Activated T-cell treated with anti-CD3 and anti-CD28 coated beads for 1 hour (primary cell): Measurements from ENCODE around the gene KLHL13.
"Not testable (repeated sequence)": the region's sequence is repeated elsewhere in the genome, so short reads cannot be mapped to it uniquely, and the experiment has no call there.

Source experiments
- DNase-seq: peaks from one replicate; pipeline ENCODE4 v3.0.0-alpha.2; 2020; ENCODE audit warnings: low read depth

KLHL13 gene

DNA sequence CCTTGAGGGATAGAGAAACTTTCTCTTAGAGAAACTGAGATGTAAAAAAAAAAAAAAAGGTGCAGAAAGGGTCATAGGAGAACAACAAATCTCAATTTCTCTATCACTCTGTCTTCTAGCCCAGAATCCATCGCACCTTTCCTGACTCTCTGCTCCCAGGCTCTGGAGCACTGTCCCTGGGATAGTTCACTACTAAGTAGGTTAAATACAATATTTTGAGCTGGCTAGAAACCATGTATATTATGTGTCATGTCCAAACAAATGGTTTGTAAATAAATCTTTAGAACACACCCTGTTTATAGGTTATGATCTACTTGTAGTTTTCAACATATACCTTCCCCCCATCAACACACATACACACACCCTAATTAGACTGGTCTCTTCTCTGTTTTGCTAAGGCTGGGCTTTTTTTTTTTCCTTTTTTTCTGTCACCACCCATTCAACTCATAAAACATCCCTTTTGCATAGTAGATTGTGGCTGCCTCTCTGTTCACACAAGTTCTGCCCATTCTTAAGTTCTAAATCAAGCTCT is 124.4 kb downstream of the KLHL13 start:
- no peak for DNase-seq

DNA sequence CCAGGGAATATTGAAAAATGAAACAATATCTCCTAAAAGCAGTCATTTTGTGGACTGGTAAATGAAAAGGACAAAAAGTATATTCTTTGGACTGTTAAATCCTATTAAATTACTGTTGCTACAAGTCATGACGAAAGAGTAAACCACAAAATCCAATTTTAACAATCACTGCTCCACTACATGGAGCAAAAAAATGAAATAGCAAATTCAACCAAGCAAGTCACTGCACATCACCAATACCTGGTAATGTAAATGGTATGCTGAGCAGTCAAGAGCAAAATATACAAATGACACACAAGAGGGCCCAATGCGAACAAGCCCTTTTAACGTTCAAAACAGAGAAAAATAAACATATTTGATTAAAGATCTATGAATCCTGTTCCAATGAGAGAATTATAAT is 126.2 kb downstream of the KLHL13 start:
- DNase-seq: no peak

DNA sequence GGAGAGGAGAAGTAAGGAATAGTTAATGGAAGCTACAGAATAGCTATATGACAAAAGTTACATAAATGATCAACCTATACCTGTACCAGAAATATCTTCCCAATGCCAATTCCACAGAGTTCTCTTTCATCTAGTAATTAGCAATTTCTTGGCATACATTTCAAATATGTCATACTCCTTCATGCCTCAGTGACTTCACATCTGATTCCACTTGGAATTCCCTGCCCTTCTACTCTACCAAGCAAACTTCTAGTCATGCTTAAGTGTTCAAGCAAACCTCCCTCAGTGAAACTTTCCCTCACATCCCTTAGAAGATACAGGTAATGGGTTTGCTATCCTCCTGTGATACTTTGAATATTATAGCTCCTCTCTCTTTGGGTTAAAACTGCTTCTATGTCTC is 127.1 kb downstream of the KLHL13 start:
- no peak for DNase-seq

DNA sequence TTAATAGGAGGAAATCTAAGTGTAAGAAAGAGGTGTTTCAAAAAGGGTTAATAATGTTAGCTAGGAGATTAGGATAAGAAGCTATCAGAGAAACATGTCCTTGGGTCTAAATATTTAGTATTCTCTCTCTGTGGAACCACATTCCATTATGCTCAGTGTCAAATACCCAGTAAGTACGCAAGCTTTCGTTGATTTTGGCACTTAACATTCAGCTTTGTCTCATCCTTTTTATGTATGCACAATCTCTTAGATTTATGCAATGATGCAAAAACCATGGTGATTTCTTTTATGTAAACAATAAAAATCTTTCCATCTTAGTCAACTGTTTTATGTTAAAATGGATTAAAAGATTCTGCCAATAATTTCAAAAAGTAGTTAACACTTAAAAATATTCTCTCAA is 129.2 kb downstream of the KLHL13 start:
- no peak for DNase-seq

DNA sequence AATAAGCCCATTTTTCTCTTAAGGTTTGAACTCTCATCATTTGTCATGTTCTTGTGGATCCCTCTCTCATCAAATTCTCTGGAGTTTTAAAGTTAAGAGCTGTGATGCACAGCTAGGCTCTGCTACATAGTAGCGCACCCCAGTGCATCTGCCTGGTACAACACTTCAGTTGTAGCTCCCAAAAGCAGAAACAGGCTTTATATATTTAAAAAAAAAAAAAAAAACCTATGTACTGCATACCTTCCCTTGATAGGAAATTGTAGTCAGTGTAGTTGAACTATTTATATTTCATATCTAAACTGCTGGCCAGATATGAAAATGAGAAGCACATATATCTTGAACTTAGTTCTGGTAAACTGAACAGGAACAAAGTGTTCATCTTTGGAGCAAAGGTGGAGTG is 131.4 kb downstream of the KLHL13 start:
- DNase-seq: no peak

DNA sequence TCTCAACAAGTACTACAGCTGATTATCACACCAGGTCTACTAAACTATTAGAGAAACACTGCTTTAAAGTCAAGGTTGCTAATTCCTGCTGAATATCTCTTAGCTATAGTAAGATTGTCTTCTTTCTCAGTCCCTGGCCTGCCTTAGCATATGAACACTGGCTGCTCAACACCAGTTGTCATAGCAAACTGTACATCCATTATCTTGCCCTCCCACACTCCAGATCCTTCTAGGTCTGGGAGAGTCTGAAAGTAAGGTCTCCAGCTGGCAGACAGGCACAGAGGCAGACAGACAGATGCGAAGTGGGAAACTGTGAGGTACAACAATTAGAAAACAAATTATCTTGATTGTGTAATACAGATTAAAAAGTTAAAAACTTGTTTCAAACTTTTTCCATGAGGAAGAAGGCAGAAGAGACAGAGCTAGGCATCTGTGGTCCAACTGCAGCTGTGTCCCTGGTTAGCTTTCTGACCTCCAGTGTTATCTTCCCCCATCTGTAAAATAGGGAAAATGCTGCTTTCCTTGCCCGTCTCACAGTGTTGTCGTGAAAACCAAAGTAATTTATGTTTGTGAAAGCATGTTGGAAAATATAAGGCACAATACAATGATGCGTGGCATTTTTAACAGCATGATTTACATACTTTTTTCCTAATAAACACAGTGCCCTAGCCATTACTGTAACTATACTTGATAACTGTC is 133.8 kb downstream of the KLHL13 start:
- DNase-seq: no peak

DNA sequence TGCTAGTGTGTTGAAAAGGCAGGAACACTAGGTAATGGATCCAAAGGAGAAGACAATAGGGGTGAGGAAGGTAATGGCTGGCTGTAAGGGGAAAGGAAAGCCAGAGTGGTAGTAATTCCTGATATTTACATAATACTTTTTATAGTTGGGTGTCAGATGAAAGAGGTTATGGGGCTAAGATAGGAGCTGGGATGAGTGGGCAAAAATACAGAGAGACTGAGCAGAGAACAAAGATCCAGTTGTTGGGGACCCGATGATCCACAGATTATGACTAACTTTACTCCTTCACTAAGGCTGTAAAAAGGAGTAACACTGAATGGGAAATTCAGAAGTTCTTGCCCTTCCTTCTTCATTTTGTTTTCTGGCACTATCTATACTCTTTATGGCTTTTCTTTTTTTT is 138.2 kb downstream of the KLHL13 start:
- no peak for DNase-seq

DNA sequence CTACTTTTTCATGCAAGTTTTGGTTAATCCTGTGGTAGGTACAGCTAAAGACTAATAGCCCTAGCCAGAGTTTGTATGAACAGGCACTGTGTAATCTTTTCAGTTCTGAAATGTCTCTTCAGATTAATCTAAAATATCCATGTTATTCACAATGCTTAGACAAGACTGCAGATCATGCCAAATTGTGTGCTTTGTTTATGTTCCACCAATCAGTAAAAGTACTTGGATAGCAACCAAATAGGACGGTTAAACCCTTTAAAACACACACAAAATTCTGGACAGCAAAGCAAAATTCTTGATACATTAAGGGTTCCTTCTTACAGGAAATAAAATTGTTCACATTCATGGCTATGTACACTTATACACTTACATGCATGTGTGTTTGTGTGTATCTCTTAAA is 139.1 kb downstream of the KLHL13 start:
- DNase-seq: no peak

DNA sequence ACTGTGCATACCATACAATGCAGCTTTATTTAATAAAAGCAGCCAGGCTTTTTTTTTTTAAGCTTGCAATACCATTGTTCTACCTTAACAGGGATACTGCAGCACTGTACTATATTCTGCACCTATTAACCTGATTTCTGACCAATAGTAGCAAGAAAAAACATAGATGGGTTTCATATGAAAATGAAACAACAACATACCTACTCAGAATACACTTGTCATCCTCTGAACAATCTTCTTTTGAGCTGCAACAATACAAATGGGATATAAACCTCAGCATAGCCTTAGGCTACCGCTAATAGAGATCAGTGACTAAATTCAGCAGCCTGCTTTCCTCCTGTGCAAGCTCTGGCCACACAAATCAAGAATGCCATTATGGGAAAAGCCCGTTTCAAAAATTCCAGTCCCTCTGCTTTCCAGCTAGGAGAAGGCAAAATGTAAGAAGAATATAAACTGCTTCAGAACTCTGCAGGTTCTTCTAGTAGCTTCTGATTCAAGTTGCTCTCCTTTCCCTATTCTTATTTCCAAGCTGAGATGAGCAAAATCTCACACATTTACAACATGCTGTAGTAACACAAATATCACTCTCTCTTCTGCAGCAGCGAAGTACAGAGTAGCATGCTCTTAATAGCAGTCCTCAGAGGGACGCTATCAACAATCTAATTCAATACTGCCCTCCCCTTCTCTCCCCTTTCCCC is 143.4 kb downstream of the KLHL13 start:
- no peak for DNase-seq

DNA sequence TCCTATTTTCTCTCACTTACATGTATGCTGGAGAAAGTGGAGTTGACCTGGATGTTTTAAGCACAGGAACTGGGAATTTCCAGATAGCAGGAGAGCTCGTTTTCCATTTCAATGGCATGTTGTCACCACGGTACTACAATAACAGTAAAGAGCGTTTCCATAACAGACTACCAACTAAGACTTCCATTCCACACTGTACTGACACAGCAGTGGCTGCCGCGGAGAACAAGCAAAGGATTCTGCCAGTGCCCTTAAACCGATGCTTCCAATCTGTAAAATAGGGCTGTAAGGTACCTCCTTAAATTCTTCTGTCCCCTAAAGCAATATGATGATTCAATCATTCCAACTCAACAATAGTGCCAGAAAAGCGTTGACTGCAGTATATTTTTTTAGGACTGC is 143.9 kb downstream of the KLHL13 start:
- DNase-seq: no peak

DNA sequence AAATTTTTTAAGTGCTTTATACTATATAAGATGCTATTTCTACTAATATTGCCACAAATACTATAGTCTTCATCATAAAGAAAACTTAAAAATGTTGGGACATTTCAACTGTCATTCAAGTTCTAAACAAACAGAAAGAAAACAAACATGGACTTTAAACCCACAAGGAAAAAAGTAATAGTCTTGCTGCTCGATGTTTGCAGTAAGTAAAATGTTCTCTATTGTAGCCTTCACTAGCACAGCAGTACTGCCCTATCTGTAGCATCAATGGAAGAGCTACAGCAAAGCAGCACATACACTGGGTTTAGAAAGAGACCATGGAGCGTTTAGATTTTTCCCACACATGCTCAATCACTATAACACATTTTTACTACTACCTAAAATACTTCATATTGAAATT is 146.8 kb downstream of the KLHL13 start:
- DNase-seq: no peak

DNA sequence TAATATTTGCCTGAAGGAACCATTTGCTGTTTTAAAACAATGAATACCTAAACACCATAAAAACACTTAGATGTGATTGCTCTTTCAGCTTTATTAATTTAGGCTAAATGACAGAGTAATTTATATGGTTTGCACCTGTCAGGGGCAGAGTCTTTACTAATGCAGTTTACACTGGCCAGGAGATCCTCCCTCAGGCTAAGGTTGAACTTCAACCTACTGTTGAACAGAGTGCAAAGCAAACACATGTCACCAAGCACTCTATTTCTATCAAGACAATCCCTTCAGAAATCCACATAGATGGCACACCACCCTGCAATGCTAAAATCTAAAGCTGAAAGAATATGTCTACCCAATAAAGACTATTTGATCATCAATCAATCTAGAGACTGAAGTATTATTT is 147.3 kb downstream of the KLHL13 start:
- no peak for DNase-seq

DNA sequence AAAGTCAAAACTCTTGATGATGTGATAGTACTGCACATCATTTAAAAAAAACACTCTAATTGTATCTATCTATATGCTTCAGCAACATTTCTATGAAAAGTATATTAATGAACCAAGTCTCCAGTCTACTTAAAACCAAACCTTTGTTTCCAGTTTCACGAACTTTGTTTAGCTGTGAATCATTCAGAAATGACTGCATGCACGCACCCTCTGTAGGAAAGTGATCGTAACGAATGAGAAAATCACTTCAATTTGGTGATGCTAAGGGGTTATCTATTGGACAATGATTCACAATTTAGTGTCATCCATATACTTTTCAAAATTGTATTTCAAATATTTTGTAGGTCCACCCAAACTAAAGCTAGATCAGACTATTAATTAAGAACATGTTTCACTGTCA is 157.6 kb downstream of the KLHL13 start:
- DNase-seq: no peak

DNA sequence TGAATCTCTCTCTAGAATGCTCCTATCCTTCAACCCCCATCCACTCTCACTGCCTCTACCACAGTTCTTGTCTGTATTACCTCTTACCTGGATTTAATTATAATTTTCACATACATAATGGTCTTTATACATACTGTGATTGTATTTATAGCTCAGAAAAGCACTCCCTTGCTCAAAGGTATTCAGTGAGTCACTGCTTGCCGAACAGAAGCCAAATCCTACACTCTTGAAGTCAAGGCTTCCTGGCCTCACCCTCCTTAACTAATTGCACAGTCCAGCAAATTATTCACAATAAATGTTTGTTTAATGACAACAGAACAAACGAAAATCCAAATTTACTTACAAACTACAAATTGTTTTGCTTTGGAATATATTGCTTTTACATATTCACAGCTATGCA is 159.5 kb downstream of the KLHL13 start:
- DNase-seq: no peak

DNA sequence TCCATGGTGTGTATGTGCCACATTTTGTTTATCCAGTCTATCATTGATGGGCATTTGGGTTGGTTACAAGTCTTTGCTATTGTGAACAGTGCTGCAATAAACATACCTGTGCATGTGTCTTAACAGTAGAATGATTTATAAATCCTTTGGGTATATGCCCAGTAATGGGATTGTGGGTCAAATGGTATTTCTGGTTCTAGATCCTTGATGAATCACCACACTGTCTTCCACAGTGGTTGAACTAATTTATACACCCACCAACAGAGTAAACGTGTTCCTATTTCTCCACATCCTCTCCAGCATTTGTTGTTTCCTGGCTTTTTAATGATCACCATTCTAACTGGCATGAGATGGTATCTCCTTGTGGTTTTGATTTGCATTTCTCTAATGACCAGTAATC is 177.3 kb downstream of the KLHL13 start:
- DNase-seq: not testable (repeated sequence)

DNA sequence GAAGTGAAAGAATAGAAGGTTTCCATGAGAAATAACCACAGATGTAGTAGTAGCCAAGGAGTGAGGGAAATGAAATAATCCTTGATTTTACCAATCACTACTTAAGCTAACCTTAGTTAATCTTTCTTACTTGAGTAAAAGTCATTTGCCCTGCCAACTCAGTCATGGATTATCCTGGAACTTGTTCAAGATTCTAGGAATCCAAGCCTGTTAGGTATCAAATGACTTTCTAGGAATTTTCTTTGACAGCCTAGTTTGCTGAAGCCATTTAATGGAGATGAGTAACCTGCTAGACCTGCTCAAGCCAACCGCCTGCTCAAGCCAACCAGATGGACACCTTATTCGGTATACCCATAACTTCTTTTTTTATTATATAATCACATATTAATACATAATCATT is 180.5 kb downstream of the KLHL13 start:
- no peak for DNase-seq

DNA sequence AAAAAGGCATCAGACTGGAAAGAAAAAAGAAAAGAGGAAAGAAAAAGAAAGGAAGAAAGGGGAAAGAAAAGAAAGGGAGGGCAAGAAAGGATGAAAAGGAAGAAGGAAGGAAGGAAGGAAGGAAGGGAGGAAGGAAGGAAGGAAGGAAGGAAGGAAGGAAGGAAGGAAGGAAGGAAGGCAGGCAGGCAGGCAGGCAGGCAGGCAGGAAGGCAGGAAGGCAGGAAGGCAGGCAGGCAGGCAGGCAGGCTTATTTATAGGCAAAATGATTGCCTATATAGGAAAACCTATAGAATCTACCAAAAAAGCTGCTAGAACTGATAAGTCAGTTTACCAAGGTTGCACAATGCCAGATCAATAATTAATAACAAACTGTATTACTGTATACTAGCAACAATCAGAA is 186.5 kb downstream of the KLHL13 start:
- not testable (repeated sequence) for DNase-seq

DNA sequence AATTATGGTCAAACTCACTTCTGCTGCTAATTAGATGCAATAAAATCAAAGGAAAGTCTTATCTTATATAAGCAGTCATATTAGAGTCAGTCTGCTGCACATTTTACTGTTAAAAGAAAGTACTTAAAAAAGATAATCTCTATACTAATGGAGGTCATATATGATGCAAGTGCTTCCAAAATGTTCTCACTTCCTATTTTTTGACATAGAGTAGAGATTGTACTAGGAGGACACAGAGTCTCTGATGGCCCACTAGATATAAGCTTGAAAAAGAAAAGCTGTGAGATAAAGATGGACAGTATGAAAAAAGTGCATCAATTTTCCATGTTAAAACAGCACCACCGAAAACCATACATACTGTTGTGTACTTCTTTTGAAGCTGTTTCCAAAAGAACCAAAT is 196.9 kb downstream of the KLHL13 start:
- no peak for DNase-seq

DNA sequence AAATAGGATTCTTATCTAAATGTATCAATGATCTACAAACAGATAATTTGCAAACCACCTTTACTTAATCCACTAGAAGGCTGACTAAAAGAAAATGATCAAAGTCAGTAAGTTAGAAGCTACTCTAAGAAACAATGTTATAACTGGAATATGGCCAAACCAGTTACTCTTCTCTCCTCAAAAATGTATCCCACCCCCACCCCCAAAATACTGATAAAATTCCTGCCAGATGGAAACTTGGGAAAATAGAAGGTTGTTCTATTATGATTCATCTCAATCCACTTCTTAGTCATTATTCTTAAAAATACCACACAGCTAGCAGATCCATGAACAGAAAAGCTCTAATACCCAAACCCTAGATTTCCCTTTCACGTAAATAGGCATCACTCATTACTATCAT is 206.4 kb downstream of the KLHL13 start:
- no peak for DNase-seq

DNA sequence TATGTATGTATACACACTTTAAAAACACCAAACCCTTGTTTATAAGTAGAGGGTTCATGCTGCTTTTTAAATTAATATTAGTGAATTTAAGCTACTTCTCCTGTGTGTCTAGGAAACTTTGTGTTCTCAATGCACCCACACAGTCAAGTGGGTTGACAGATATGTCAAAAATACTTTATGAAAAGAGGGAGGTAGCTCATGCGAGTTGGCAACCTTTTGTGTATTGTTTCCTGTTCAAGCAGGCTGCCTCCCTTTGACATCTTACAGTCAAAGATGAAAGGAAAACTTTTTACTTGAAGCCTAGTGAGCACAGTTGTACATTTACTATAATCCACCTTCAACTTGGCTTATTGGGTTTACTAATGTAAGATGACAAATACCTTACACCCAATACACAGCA is 218.4 kb downstream of the KLHL13 start:
- no peak for DNase-seq

DNA sequence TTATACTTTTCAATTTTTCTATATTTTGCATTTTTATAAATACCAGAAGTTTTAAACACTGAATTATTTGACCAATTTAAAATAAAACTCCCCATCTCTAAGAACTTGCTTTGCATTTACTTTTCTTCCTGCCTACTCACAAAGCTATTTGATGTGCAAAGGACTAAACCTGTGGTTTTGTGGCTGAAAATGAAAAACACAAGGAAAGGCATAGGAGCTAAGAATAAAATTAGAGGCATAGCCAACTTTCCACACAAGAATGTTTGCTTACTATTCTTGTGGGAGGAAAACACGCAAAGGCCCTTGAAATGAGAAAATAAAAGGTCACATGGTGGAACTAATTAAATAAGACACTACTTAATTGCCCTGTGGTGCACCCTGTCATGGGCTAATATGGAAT is 221.2 kb downstream of the KLHL13 start:
- DNase-seq: no peak

DNA sequence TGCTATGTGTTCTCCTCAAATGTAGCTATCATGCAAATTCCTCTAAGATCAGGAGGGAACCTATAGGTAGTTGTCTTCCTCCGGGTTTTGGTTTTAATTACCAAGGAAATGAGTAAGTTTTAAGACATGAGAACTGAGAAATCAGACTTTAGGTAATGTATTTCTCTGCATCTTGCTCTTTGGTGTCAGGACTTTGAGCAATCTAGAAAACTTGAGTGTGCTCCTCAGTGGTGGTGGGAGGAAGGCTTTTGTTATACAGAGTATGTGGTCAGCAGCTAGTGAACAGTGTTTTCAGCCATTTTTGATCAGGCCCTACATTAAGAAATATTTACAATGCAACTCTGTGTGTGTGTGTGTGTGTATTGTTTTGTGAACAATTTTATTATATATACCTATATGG is 224.1 kb downstream of the KLHL13 start:
- no peak for DNase-seq

DNA sequence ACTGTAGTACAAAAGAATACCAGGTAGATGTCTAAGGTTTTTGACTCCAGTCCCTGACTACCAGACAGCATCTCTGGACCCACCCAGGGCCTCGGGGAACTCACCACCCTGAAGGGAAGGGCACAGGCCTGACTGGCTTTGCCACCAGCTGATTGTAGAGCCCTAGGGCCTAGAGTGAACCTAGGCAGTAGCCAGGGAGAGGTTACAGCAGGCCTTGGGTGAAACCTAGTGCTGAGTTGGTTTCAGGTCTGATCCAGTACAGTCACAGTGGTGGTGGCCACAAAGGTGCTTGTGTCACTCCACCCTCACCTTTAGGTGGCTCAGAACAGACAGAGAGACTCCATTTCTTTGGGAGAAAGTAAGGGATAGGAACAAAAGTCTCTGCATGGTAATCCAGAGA is 244.8 kb downstream of the KLHL13 start:
- DNase-seq: no peak

DNA sequence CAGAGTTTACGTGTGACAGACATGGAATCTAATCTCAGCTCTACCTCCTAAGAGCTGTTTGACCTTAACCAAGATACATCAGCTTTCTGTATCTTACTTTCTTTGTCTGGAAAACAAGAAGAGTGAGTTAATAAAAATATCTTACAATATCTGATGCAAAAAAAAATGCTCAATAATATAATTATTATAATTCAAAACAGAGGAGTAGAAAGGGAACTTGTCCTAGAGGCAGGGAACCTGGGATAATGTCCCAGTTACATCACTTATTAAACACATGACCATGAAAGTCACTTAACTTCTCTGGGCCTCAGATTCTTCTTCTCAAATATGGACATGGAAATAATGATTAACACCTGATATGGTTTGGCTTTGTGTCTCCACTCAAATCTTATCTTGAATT is 256.1 kb downstream of the KLHL13 start:
- no peak for DNase-seq
